Measurements from ENCODE around the gene HAGHL.

HAGHL gene

GRCh38 chr16:706189-707061 is 20.5 kb upstream of the HAGHL start:
- H3K27ac ChIP-seq = no peak overlapping the region
- no peak for DNase-seq (ENCODE audit: low spot score)
- H3K4me3 ChIP-seq = peak overlapping the region; percentile 57
- TF ChIP-seq CTCF (IDR thresholded peaks at IDR 0.05) = no peak

- H3K4me3 ChIP-seq = no peak overlapping the region
- TF ChIP-seq CTCF (IDR thresholded peaks at IDR 0.05) = no peak
- DNase-seq (ENCODE audit: low spot score) = no peak
- H3K27ac ChIP-seq = no peak overlapping the region
Measured at GRCh38 chr16:707062-707538, 19.8 kb upstream of the HAGHL start.

- DNase-seq (ENCODE audit: low spot score) = no peak
- TF ChIP-seq CTCF (IDR thresholded peaks at IDR 0.05) = no peak
- Histone ChIP-seq H3K27ac (no peak overlapping the region), H3K4me3 (no peak overlapping the region)
Measured at GRCh38 chr16:708019-708418, 18.9 kb upstream of the HAGHL start.

- no peak overlapping the region for H3K27ac ChIP-seq
- no peak for DNase-seq (ENCODE audit: low spot score)
- TF ChIP-seq CTCF (IDR thresholded peaks at IDR 0.05) = no peak
- H3K4me3 ChIP-seq = no peak overlapping the region
Measured at GRCh38 chr16:708959-709358, 17.9 kb upstream of the HAGHL start.

GRCh38 chr16:709566-710499 is 17.1 kb upstream of the HAGHL start:
- Histone ChIP-seq H3K27ac (no peak overlapping the region), H3K4me3 (no peak overlapping the region)
- DNase-seq (ENCODE audit: low spot score) = no peak
- TF ChIP-seq CTCF (IDR thresholded peaks at IDR 0.05) = no peak

GRCh38 chr16:710500-711075 is 16.3 kb upstream of the HAGHL start:
- no peak for DNase-seq (ENCODE audit: low spot score)
- Histone ChIP-seq H3K4me3 (no peak overlapping the region), H3K27ac (no peak overlapping the region)
- TF ChIP-seq CTCF (IDR thresholded peaks at IDR 0.05) = no peak
